Measurements from ENCODE around the gene CMIP.

CMIP gene

DNA sequence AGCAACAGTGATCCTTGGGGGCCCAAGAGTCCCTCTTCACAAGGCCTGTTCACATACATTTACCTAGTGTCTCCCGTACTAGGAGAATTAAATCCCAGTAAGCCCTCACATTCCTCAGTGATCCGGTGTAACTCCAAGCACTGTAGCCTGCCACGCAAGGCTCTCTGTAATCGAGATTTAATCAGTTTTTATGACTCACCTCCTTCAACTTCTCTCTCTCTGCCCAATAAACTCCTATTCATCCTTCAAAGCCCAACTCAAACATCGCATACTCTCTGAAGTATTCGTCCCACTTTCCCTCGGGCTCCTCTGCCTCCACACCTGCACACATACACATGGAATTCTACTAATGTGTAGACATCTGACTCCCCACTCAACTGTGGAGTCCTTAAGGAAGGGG lies 141.8 kb downstream of the CMIP start:
- no peaks in the 10 kb centered on the region for H3K9me3 ChIP-seq (ENCODE audit: insufficient read depth, low read depth, low read length)
- H3K4me2 ChIP-seq (ENCODE audit: low read length): peak overlapping the region; percentile 38
- H3K14ac ChIP-seq (ENCODE audit: low read length): peak overlapping the region; percentile 87
- H2BK5ac ChIP-seq (ENCODE audit: low read depth, low read length, poor library complexity): peak overlapping the region; percentile 82
- H3K27me3 ChIP-seq (ENCODE audit: insufficient read depth, low read length): no peaks in the 10 kb centered on the region
- H2BK120ac ChIP-seq (ENCODE audit: insufficient read depth, low read length, poor library complexity): peak overlapping the region; percentile 48
- no peak overlapping the region for H3K4ac ChIP-seq (ENCODE audit: low read depth, low read length)
- no peak overlapping the region for H2AK5ac ChIP-seq (ENCODE audit: low read length)
- peaks cover 38% of the 10 kb centered on the region for H3K79me1 ChIP-seq (ENCODE audit: low read length)
- no peak overlapping the region for H3K9ac ChIP-seq (ENCODE audit: low read length)
- DNase-seq: peak; percentile 83 to 97
- H3K4me3 ChIP-seq (ENCODE audit: low read depth, low read length): no peak overlapping the region
- no peak overlapping the region for H3K23ac ChIP-seq (ENCODE audit: low read length)
- H3K18ac ChIP-seq (ENCODE audit: low read length): no peak overlapping the region
- WGBS (ENCODE audit: extremely low coverage, insufficient coverage, insufficient read length): no CpG with 5 or more reads among the region's 7 CpGs
- peaks cover 7% of the 10 kb centered on the region in 2 experiments for H3K36me3 ChIP-seq (ENCODE audit: control insufficient read depth in 1 of 2, insufficient read depth in 2 of 2, low read length in 2 of 2)
- H4K8ac ChIP-seq (ENCODE audit: low read depth, low read length): no peak overlapping the region
- no peak overlapping the region for H2AFZ ChIP-seq (ENCODE audit: insufficient read depth, low read length, poor library complexity)
- H4K12ac ChIP-seq (ENCODE audit: low read depth, low read length): no peak overlapping the region
- peaks cover 12% of the 10 kb centered on the region for H3K79me2 ChIP-seq (ENCODE audit: control insufficient read depth, insufficient read depth, low read length, poor library complexity)
- H3K27ac ChIP-seq (ENCODE audit: low read depth, low read length): peak overlapping the region; percentile 96
- H2BK12ac ChIP-seq (ENCODE audit: low read length): no peak overlapping the region
- H4K91ac ChIP-seq (ENCODE audit: low read depth, low read length): peak overlapping the region; percentile 82
- peaks cover 41 to 56% of the 10 kb centered on the region in 2 experiments for H3K4me1 ChIP-seq (ENCODE audit: control insufficient read depth in 1 of 2, insufficient read depth in 2 of 2, low read length in 2 of 2)

DNA sequence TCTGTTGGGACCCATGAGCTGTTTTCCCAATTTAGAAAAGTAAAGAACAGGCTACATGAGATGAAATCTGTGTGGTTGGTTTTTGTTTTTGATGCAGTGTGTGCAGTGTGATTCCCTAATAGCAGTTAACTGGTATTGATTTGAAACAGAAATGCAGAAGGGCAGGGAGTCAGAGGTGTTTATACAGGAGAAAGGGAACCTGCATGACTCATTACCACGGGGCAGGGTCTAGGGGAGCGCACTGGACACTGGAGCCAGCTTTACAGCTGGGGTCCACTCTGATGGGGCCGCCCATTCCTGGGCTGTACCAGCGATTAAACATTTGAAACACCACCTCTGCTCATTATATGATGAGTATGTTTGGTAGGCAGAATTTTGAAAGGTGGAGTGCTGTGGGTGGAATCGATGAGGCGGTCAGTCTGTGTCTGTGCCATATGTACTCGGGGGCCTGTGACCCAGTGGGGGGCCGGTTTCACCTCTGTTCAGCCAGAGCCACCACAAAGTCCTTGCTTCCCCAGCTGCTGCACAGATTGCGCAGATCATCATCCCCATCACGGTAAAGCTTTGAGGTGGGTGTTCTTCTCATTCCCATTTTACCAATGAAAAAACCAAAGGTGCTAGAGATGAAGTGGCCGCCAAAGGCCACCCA lies 142.5 kb downstream of the CMIP start:
- Histone ChIP-seq H3K36me3 (ENCODE audit: control insufficient read depth in 1 of 2, insufficient read depth in 2 of 2, low read length in 2 of 2) (peaks cover 7% of the 10 kb centered on the region in 2 experiments), H3K4ac (ENCODE audit: low read depth, low read length) (peak overlapping the region; percentile 77), H3K27me3 (ENCODE audit: insufficient read depth, low read length) (no peaks in the 10 kb centered on the region), H4K8ac (ENCODE audit: low read depth, low read length) (peak overlapping the region; percentile 55), H3K9me3 (ENCODE audit: insufficient read depth, low read depth, low read length) (no peaks in the 10 kb centered on the region), H2BK120ac (ENCODE audit: insufficient read depth, low read length, poor library complexity) (peak overlapping the region; percentile 91), H3K79me2 (ENCODE audit: control insufficient read depth, insufficient read depth, low read length, poor library complexity) (peaks cover 12% of the 10 kb centered on the region), H3K4me3 (ENCODE audit: low read depth, low read length) (no peak overlapping the region), H3K79me1 (ENCODE audit: low read length) (peaks cover 38% of the 10 kb centered on the region), H3K9ac (ENCODE audit: low read length) (no peak overlapping the region), H3K18ac (ENCODE audit: low read length) (peak overlapping the region; percentile 81), H3K4me2 (ENCODE audit: low read length) (peak overlapping the region; percentile 24), H3K27ac (ENCODE audit: low read depth, low read length) (peak overlapping the region; percentile 93), H4K91ac (ENCODE audit: low read depth, low read length) (peak overlapping the region; percentile 82), H4K12ac (ENCODE audit: low read depth, low read length) (no peak overlapping the region), H3K4me1 (ENCODE audit: control insufficient read depth in 1 of 2, insufficient read depth in 2 of 2, low read length in 2 of 2) (peaks cover 36 to 49% of the 10 kb centered on the region in 2 experiments), H2BK12ac (ENCODE audit: low read length) (peak overlapping the region; percentile 34), H3K14ac (ENCODE audit: low read length) (peak overlapping the region; percentile 85), H2BK5ac (ENCODE audit: low read depth, low read length, poor library complexity) (peak overlapping the region; percentile 49), H2AFZ (ENCODE audit: insufficient read depth, low read length, poor library complexity) (no peak overlapping the region), H3K23ac (ENCODE audit: low read length) (no peak overlapping the region), H2AK5ac (ENCODE audit: low read length) (peak overlapping the region; percentile 11)
- no CpG with 5 or more reads among the region's 11 CpGs for WGBS (ENCODE audit: extremely low coverage, insufficient coverage, insufficient read length)
- DNase-seq: peak in 1 of 2 donors; percentile 45

DNA sequence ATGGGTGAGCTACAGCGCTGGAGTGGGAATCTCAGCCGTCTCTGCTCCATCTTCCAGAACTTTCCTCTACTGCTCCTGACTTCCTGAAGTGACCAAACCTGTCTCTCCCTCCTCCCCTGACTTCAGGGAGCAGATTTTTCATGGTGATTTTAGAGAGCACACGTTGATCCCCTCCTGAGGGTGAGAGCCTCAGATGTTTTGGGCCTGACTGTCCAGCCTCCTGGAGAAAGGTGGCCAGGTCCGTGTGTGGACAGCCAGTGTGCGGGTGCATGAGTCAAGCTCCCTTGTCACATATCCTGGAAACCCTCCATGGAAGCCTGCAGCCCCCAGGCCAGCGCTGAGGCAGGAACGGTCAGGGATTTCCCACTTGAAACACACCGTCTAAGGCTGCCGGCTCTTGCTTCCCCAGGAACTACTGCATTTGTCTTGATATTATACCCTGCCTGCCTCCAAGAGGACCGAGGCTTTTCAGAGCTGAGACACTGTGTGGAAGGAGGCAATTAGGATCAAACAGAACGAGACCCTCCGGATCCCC lies 143.1 kb downstream of the CMIP start:
- peaks cover 7 to 12% of the 10 kb centered on the region in 2 experiments for H3K36me3 ChIP-seq (ENCODE audit: control insufficient read depth in 1 of 2, insufficient read depth in 2 of 2, low read length in 2 of 2)
- H3K9ac ChIP-seq (ENCODE audit: low read length): no peak overlapping the region
- peak overlapping the region; percentile 85 for H3K14ac ChIP-seq (ENCODE audit: low read length)
- no CpG with 5 or more reads among the region's 12 CpGs for WGBS (ENCODE audit: extremely low coverage, insufficient coverage, insufficient read length)
- peaks cover 36 to 47% of the 10 kb centered on the region in 2 experiments for H3K4me1 ChIP-seq (ENCODE audit: control insufficient read depth in 1 of 2, insufficient read depth in 2 of 2, low read length in 2 of 2)
- peaks cover 38% of the 10 kb centered on the region for H3K79me1 ChIP-seq (ENCODE audit: low read length)
- H3K79me2 ChIP-seq (ENCODE audit: control insufficient read depth, insufficient read depth, low read length, poor library complexity): peaks cover 12% of the 10 kb centered on the region
- H2BK12ac ChIP-seq (ENCODE audit: low read length): peak overlapping the region; percentile 34
- no peak overlapping the region for H2AK5ac ChIP-seq (ENCODE audit: low read length)
- peak; percentile 98 to 99 for DNase-seq
- H4K8ac ChIP-seq (ENCODE audit: low read depth, low read length): peak overlapping the region; percentile 55
- H4K91ac ChIP-seq (ENCODE audit: low read depth, low read length): peak overlapping the region; percentile 82
- H4K12ac ChIP-seq (ENCODE audit: low read depth, low read length): no peak overlapping the region
- peak overlapping the region; percentile 93 for H3K27ac ChIP-seq (ENCODE audit: low read depth, low read length)
- H3K4ac ChIP-seq (ENCODE audit: low read depth, low read length): peak overlapping the region; percentile 77
- H2BK120ac ChIP-seq (ENCODE audit: insufficient read depth, low read length, poor library complexity): peak overlapping the region; percentile 91
- peak overlapping the region; percentile 81 for H3K18ac ChIP-seq (ENCODE audit: low read length)
- H3K27me3 ChIP-seq (ENCODE audit: insufficient read depth, low read length): no peaks in the 10 kb centered on the region
- H3K4me2 ChIP-seq (ENCODE audit: low read length): peak overlapping the region; percentile 24
- H3K4me3 ChIP-seq (ENCODE audit: low read depth, low read length): no peak overlapping the region
- no peaks in the 10 kb centered on the region for H3K9me3 ChIP-seq (ENCODE audit: insufficient read depth, low read depth, low read length)
- H2BK5ac ChIP-seq (ENCODE audit: low read depth, low read length, poor library complexity): peak overlapping the region; percentile 49
- H2AFZ ChIP-seq (ENCODE audit: insufficient read depth, low read length, poor library complexity): no peak overlapping the region
- H3K23ac ChIP-seq (ENCODE audit: low read length): no peak overlapping the region

DNA sequence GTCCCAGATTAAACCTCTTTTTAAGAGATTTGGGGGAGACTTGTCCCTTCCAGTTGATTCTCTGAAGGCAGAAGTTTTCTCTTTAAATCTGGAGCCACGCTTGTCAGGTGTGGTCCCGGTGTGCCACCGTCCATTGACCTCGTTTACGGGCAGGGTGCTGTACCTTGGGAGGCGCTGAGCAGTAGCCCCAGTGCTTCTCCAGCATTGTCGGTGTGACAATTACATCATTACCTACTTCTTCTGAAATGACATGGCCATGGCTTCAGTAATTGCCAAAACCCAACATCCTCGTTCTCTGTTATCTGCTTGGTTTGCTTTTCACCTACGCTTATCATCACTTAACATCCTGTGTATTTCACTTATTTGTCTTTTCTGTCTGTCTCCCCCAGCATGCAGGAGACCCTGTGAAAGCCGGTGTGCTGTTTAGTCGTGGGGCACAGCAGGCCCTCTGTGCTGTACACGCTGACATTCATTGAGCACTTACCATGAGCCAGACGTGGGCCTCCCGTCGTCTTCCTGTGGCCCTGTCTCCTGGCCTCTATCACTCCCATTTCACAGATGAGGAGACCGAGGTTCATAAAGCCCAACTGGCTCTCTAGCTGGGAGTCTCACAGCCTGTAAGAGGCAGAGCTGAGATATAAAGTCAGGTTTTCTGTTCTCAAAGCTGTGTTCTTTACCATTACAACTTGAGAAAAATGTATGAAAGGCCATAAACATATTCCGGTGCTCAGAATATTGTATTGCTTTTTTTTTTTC lies 143.9 kb downstream of the CMIP start:
- Histone ChIP-seq H3K14ac (ENCODE audit: low read length) (peak overlapping the region; percentile 17), H4K12ac (ENCODE audit: low read depth, low read length) (no peak overlapping the region), H3K9me3 (ENCODE audit: insufficient read depth, low read depth, low read length) (no peaks in the 10 kb centered on the region), H3K18ac (ENCODE audit: low read length) (peak overlapping the region; percentile 27), H4K91ac (ENCODE audit: low read depth, low read length) (peak overlapping the region; percentile 41), H3K4me1 (ENCODE audit: control insufficient read depth in 1 of 2, insufficient read depth in 2 of 2, low read length in 2 of 2) (peaks cover 35 to 48% of the 10 kb centered on the region in 2 experiments), H4K8ac (ENCODE audit: low read depth, low read length) (peak overlapping the region; percentile 43), H3K4ac (ENCODE audit: low read depth, low read length) (peak overlapping the region; percentile 39), H2AFZ (ENCODE audit: insufficient read depth, low read length, poor library complexity) (no peak overlapping the region), H3K27me3 (ENCODE audit: insufficient read depth, low read length) (no peaks in the 10 kb centered on the region), H3K79me2 (ENCODE audit: control insufficient read depth, insufficient read depth, low read length, poor library complexity) (peaks cover 9% of the 10 kb centered on the region), H3K4me3 (ENCODE audit: low read depth, low read length) (no peak overlapping the region), H2BK120ac (ENCODE audit: insufficient read depth, low read length, poor library complexity) (peak overlapping the region; percentile 28), H3K4me2 (ENCODE audit: low read length) (no peak overlapping the region), H2AK5ac (ENCODE audit: low read length) (peak overlapping the region; percentile 39), H3K9ac (ENCODE audit: low read length) (no peak overlapping the region), H3K36me3 (ENCODE audit: control insufficient read depth in 1 of 2, insufficient read depth in 2 of 2, low read length in 2 of 2) (peaks cover 5 to 13% of the 10 kb centered on the region in 2 experiments), H2BK5ac (ENCODE audit: low read depth, low read length, poor library complexity) (no peak overlapping the region), H3K79me1 (ENCODE audit: low read length) (peaks cover 34% of the 10 kb centered on the region), H3K23ac (ENCODE audit: low read length) (no peak overlapping the region), H2BK12ac (ENCODE audit: low read length) (peak overlapping the region; percentile 34), H3K27ac (ENCODE audit: low read depth, low read length) (peak overlapping the region; percentile 93)
- no peak for DNase-seq
- no CpG with 5 or more reads among the region's 17 CpGs for WGBS (ENCODE audit: extremely low coverage, insufficient coverage, insufficient read length)

Measured in trophoblast cell (in vitro differentiated cells and primary cell).